HG03575 (cell line): ENCODE results near the gene VPS37C.

Source experiments
- ATAC-seq: cut with Tn5 transposase; IDR thresholded peaks from one replicate; pipeline ENCODE4 v1.9.1; 2021; ENCODE audit not compliant: unreplicated experiment, insufficient number of reproducible peaks, low FRiP score; ENCODE audit errors: extremely low read depth

VPS37C gene

DNA sequence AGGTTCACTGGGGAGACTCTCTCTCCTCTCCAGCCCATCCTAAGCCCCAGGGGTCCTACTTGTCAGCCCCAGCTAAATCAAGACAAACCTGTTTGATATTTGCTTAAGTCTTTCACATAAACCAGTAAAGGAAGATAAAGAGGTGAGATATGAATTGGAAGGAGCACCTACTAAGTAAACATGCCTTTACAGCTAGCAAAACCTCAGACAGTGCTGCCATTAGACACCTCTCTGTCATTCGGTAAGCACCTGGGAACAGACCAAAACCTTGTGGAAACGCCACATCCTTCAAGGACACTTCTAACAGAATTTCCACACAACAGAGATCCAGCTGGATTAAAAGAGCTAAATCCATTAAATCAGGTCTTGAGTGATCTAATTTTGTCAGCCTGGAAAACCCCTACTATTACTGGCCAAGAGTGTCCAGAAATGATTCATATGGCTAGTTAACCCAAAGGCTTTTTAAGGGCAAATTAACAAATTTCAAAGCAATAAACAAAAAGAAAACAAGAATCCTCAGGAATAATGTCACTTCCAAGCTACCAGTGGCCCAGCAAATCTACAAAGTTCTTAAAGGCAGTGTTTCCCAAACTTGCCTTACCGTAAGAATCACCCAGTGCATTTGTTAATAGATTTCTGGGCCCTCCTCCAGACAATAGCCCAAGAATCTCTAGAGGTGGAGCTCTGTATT is 2.4 kb downstream of the VPS37C start:
- ATAC-seq, result no peak

DNA sequence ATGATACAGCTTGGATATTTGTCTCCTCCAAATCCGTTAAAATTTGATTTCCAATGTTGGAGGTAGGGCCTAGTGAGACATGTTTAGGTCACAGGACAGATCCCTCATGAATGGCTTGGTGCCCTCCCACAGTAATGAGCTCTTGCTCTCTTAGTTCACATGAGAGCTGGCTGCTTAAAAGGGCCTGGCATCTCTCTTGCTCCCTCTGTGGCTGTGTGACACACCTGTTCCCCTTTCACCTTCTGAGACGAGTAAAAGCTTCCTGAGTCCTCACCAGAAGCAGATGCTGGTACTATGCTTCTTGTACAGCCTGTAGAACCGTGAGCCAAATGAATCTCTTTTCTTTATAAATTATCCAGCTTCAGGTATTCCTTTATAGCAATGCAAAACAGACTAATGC is 3.5 kb downstream of the VPS37C start:
- ATAC-seq, result no peak

DNA sequence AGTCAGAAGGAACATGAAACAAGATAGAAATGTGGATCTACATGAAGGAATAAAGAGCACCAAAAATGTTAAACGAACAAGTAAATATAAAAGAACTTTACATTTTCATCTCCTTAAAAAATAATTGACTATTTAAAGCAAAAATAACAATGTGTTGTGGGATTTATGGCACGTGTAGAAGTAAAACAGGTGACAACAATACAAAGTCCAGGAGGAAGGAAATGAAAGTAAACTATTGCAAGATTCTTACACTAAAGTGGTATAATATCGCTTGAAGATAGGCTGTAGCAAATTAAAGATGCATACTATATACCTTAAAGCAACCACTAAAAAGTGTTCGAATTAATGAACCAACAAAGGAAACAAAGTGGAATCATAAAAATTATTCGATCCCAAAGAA is 5.5 kb downstream of the VPS37C start:
- no peak for ATAC-seq

DNA sequence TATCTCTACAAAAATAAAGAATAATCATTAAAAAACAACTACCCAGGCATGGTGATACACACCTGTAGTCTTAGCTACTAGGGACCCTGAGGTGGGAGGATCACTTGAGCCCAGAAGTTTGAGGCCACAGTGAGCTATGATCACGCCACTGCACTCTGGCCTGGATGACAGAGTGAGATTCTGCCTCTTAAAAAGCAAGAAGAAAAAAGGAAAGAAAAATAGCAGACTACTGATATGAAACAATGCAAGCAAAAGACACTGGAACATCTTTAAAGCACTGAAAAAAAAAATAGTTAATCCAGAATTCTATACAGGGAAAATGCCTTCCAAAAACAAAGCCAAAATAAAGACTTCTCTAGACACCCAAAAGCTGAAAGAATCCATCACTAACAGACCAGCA is 5.9 kb downstream of the VPS37C start:
- no peak for ATAC-seq

DNA sequence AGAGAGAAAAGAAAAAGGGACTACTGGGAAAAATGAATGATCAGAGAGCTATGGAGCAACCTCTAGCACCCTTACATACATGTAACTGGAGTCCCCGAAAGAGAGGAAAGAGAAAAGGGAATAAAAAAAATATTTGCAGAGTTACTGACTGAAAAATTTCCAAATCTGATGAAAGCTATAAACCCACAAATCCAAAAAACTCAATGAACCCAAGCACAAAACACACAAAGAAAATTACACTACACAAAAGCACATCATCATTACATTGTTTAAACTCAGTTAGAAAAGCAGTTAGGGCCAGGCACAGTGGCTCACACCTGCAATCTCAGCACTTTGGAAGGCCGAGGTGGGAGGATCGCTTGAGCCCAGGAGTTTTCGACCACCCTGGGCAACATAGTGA is 6.7 kb downstream of the VPS37C start:
- no peak for ATAC-seq

DNA sequence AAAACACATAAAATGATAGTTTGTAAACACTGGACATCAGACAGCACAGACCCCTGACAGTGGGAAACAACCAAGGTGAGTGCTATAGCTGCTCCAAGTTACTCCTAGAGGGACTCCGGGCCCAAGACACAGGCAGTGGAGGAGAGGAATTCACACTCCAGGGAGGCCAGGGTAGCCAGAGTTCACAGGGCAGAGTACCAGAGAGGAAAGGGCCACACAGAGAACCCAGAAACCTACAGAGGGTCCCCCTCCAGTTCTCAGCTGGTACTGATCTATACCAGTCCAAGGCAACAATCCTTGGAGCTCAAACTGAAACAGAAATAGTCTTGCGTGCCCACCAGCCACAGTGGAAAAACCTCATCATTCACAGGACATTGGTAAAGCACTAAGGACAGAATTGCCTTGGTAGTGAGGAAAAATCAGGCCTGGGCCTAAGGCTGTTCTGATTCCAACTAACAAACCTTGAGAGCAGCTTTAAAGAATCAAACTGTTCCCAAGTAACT is 7.6 kb downstream of the VPS37C start:
- ATAC-seq, result no peak

DNA sequence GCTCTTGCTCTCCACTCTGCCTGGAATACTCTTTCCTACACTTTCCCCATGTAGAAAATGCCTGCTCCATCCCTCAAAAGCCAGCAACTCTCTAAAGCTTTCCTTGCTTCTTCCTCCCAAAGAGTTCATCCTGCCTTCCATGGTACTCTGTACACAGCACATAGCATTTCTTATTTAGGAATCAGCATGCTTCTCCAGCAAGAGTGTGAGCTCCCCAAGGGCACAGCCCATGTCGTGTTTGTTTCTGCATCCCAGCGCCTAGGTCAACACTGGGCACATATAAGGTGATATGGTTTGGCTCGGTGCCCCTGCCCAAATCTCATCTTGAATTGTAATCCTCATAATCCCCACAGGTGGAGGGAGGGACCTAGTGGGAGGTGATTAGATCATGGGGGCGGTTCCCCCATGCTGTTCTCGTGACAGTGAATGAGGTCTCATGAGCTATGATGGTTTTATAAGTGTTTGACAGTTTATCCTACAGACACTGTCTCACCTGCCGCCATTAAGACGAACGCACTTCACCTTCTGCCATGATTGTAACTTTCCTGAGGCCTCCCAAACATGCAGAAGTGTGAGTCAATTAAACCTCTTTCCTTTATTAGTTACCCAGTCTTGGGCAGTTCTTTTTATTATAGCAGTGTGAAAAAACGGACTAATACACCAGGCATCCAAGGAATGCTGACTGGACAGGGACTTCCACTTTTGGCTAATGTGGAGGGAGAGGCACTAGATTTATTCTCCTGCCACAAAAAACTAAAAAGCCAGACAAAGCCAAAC is 8.2 kb downstream of the VPS37C start:
- ATAC-seq, result no peak

DNA sequence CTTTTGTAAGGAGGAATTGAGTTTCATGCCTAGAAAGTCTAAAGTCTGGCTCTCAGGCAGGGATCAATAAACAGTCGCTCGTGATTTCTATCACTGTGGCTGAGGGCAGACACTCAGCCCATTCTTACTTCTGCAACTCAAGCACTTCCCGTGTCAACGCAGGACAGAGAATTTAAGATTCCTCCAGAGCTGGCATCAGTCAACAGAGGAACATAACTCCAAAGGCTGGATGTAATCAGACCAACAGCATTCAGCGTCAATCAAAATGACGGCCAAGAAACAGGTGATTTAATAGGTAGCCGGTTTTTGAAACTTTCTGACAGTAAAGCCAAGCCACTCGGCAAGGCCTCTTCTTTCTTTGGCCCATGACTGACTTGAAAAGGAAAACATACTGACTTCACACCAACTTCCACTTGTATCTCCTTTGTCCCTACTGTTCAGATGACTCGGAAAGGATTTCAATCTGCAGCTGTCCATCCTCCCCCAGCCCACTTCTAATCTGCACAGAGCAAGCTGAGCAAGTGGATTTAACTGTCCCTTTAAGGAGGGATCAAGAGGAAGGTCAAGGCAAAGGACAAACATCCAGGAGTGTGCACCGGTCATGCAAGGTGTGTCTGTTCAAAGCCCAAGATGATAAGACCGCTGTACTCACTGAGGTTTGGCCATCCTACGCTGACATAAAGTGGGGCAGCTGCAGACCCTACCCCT is 9.5 kb downstream of the VPS37C start:
- ATAC-seq, result no peak

DNA sequence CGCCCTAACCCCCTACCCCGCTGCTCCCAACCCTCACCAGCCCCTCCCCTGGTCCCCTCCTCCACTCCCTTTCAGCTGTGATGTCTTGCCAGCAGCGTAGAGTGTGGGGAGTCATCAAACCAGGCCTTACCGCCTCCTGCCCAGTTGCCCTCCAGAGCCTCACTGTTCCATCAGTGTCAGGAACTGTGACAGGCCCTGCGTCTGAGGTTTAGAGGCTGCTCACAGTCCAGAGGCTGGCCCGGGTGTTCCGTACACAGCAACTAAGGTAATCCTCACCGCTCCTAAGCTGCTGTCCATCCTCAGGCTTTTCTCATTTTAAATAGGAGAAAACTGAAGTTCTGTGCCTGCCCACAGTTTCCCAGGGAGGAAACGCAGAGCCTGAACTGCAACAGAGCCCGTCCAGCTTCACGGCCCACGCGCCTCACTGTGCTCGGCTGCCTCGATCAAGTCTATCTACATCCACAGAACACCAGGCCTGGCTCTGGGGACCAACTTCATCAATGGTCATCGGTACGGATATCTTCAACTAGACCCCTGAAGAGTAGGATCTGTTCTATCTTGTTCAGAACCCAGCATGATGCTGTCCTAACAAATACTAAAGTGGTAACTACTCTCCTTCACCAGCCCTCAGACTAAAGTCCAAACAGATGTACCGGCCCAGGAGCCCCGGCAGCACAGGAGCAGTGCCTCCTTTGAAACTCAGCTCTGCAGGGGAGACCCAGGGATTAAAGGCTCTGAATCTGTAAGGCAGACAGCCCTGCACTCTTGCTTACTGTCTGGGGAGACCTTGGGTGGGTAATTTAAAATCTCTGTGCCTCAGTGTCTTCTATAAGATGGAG is 10.3 kb downstream of the VPS37C start:
- ATAC-seq, result no peak

DNA sequence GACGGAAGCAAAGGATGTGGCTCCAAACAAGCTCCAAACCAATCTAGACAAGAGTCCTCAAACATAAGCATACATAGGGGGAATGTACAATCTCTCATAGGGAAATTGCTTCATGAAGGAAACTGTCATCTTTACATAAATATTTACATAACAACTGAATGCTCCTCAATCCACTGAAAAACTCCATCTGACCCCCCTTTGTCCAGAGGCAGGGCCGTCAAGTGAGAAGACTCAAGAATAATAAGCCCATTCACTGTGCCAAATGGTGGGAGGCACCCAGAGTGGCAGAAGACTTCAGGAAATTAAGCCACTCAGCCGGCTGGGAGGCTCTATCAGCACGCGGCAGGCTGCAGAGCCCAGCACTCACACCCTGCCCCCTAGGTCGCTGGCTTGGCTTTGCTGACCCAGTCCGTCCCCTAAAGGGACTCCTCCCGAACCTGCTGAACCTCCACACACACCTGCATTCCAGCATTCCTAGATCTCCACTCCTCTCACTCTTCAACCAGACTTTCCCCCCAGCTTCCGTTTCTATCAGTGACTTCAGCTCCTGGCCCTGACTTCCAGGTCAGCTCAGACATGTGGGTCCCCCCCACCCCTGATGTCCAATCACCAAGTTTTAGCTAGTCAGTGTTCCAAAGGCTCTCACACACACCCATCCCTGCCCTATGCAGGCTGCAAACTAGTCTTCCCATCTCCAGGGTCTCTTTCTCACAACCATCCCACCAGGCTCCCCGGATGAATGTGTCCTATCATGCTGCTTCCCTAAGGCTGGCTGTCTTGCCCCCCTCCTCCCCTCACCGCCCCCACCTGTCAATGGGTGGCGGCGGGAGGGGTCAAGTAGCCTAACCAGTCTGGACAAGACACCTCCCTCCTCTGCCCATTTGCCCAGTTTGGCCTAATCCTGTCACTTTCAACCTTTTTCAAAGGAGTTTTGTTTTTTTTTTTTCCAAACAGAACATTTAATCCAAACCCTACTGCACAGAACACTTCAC is 11.3 kb downstream of the VPS37C start:
- ATAC-seq, result no peak

DNA sequence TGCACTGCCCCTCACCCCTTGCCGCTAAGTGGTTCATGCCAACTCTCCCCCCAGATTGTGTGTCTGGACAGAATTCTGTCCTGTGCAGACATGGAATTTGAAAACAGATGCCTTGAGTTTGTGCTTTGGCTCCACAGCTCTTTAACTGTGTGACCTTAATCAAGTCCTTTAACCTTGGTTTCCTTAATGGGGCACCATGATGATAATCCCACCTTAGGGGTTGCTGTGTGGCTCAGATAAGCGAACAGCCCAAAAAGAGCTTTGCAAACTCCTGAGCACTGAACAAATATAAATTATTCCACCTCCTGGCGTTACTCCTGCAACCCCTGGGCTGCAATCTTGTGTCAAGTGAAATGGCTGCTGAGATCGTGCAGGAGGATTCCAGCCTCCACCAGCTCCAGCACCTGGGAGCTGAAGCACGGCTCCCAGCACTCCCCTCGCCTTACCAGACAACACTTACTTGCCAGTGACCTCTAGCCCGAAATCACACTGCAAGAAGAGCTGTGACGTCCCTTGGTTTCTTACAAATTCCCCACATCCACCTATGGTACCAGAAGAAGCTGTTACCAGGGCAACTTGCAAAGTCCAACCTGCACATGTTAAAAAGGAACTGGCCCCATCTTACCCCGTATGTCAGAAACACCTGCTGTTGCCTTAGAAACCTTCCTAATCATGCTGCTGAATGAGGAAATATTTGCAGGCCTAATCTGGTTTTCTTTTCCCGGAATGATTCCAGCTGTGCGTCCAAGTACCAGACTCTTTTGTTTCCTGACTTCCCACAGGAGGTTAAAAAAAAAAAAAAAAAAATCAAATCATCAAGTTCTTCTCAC is 13.2 kb downstream of the VPS37C start:
- no peak for ATAC-seq

DNA sequence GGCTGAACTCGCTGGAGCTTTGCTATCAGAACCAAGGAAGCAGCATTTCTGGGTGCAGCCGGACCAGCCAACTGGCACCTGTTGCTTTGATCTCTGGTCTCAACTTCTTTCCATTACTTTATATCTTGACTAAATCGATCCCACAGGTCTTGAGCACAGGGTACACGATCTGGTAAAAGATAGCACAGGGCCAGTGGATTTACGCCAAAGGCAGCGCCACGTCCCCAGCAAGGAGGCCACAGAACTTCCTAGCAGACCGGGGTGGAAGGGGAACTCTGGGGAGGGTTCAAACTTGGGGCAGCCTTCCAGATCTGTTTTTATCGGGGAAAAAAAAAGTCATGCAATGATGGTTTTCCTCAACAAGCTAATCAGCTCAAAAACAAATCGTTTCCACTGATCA is 14.0 kb downstream of the VPS37C start:
- ATAC-seq, result no peak

DNA sequence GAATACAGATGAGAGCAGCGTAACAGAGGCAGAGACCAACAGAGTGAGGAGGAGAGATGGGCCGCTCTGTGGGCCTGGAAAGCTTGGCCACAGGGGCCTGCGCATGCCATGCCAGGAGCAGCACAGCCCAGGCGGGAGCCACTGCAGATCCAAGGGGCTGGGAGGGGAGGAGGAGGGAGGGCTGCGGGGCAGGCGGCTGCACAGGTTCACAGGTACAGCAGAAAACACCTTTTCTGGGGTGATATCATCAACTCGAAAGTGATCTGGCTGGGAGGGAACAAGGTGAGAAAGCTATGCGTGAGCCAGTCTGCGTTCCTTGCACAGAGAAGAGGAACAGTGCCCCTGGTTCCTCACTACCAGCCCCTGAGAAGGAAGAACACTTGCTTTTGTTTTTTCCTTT is 14.8 kb downstream of the VPS37C start:
- ATAC-seq, result no peak

DNA sequence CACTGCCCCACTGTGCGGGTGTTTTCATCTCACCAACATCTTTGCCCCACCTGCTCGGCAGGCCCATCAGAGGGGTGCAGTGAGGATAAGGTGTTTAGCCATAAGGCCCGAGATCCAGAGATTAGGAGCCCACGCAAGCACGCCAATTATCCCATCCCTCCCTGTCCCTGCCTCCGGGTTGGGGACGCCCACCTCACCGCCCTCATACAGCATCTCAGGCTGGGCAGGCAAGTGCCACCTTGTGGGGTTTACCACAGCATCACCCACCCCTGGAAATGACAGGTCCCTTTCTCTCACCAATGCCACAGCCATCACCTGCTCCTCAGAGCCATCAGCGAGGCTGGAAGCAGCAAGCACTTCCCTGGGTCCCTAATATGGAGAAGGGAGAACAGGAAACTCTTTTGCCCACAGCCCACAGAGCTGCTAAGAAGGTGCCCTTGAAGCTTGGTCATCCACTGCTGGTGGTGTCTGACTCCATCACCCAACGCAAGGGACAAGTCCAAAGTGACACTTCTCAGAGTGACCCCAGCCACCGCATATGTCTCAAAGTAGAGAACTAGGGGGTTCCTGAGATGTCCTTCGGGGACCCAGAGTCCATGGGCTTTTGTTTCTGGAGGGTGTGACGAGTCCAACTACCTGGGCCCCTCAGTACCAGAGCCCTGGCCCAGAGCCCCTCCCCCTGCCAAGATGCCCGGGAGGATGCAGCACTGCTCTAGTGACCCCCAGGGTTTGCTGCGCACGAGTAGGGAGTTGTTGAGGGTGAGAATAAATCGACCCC is 15.8 kb downstream of the VPS37C start:
- ATAC-seq, result no peak

DNA sequence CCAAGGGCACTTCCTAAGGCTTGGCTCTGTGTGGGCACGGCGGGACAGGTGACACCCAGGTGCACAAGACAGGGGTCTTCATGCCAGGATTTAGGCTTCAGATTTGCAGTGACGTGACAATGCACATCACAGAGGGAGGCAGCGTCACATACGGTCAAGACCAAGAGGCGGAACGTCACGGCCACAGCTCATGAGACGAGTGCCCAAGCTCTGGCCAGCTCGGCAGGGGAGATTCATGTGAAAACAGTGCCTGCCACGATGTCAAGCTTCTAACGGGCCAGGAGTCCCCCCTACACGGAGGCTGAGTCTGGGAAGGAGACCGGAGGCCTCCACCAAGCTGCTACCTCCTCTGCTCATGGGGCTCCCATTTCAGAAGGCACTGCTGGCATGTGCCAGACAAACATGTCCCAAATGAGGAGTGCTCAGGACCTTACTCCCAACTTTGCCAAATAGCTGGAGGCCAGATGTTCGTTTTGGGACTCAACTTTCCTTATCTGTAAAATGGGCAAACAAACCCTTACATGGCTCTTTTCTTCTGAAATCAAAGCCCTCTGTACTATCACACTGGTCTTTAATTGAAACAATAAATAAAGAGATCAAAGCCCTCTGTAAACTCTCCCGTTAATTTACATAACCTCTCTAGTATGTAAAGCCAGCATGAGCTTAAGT is 16.6 kb downstream of the VPS37C start:
- ATAC-seq, result no peak

DNA sequence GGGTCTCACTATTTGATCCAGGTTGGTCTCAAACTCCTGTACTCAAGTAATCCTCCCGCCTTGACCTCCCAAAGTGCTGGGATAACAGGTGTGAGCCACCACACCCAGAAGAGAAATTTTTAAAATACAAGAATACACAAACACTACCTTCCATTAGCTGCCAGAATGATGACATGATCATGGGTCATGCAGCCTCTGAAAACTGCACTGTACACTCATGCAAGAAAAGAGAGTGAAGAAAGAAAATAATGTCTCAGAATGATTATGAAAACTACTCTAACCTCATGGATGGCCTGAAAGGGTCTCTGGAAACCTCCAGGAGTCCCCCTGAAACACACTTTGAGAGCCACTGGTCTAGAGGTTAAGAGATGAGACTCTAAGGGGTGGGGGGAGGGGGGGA is 18.8 kb downstream of the VPS37C start:
- ATAC-seq, result no peak
